HEK293 (cell line): ENCODE data around the gene ROR2.
"Not testable (repeated sequence)": the region's sequence is repeated elsewhere in the genome, so short reads cannot be mapped to it uniquely, and the experiment has no call there.

Experiments used
- CTCF ChIP-seq: fragments of 450-650 bp; formaldehyde crosslinking; IDR thresholded peaks from 2 replicates; pipeline ENCODE4 v1.5.1; 2016; ENCODE audit warnings: missing biosample characterization, missing genetic modification characterization
- SALL2 ChIP-seq: fragments of 450-650 bp; formaldehyde crosslinking; IDR thresholded peaks from 2 replicates; pipeline ENCODE4 v1.5.0; 2017; ENCODE audit warnings: missing biosample characterization, mild to moderate bottlenecking, missing genetic modification characterization, borderline replicate concordance
- ZBTB1 ChIP-seq: fragments of 450-650 bp; formaldehyde crosslinking; IDR thresholded peaks from 2 replicates; pipeline ENCODE4 v1.5.1; 2016; ENCODE audit warnings: missing biosample characterization, missing genetic modification characterization
- ZNF292 ChIP-seq: fragments of 450-650 bp; formaldehyde crosslinking; IDR thresholded peaks from 2 replicates; pipeline ENCODE4 v1.5.1; 2016; ENCODE audit warnings: low read depth, missing biosample characterization, missing genetic modification characterization, borderline replicate concordance
- ZNF529 ChIP-seq: fragments of 450-650 bp; formaldehyde crosslinking; IDR thresholded peaks from 2 replicates; pipeline ENCODE4 v1.5.1; 2017; ENCODE audit warnings: missing genetic modification characterization, missing biosample characterization; ENCODE audit not compliant: insufficient replicate concordance
- ZNF792 ChIP-seq: fragments of 450-650 bp; formaldehyde crosslinking; IDR thresholded peaks from 2 replicates; pipeline ENCODE4 v1.5.1; 2016; ENCODE audit warnings: missing biosample characterization, missing genetic modification characterization

DNA sequence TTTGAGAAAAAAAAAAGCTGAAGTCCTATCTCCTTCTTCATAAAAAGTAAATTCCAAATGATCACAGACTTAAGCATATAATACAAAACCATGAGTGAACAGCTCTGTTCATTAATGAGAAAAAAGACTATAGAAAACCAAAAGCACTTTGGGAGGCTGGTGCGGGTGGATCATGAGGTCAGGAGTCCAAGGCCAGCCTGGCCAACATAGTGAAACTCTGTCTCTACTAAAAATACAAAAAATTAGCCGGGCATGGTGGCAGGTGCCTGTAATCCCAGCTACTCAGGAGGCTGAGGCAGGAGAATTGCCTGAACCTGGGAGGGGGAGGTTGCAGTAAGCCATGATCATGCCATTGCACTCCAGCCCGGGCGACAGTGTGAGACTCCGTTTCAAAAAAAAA lies 156.7 kb downstream of the ROR2 start:
- TF ChIP-seq ZNF529, CTCF, ZNF292, ZNF792, SALL2, ZBTB1 (tag by site-specific recombination): not testable (repeated sequence)
